Breast epithelium (tissue), 3 donors: Measurements from ENCODE around the gene HELZ.

ENCODE experiments used
- CTCF ChIP-seq, 3 donors: fragments of 450-650 bp; IDR thresholded peaks; one replicate each; pipeline ENCODE4 v1.5.1; 2016 to 2017; ENCODE audit warnings: antibody characterized with exemption in 3 of 3, mild to moderate bottlenecking in 3 of 3, moderate library complexity in 3 of 3
- POLR2A ChIP-seq: fragments of 450-650 bp; IDR thresholded peaks from one replicate; pipeline ENCODE4 v1.6.1; 2016; ENCODE audit warnings: antibody characterized with exemption, mild to moderate bottlenecking, moderate library complexity

GRCh38 chr17:67274466-67274865 is 29.5 kb upstream of the HELZ start:
- TF ChIP-seq POLR2A: no peak
- TF ChIP-seq CTCF (IDR thresholded peaks at IDR 0.05): no peak
